Measurements from ENCODE around the gene MLXIP. TPM values are rescaled to one million over a fixed set of nuclear protein-coding genes. Genes with fewer than 3 reads are reported as not detected.

The MLXIP gene
- total RNA-seq, 1 experiment from 2014 or later = 32.4 TPM

GRCh38 chr12:122060081-122060501, 18.5 kb upstream of the MLXIP start:
- WGBS (ENCODE audit: extremely low coverage, insufficient read length, low lambda C conversion rate) = no CpG with 5 or more reads among the region's 22 CpGs
- H3K23me2 ChIP-seq (ENCODE audit: insufficient read length, low read depth, low read length, poor library complexity, severe bottlenecking) = peaks cover 5% of the 10 kb centered on the region
- no peaks in the 10 kb centered on the region; a peak in 1 of 5 replicates for H3K9me3 Mint-ChIP-seq
- H3K9ac ChIP-seq (ENCODE audit: extremely low read depth, insufficient read length, low read length) = no peak overlapping the region
- H3K4me2 ChIP-seq (ENCODE audit: insufficient read depth, insufficient read length, low read length) = no peak overlapping the region
- H4K5ac ChIP-seq (ENCODE audit: insufficient read length, low read depth, low read length) = no peak overlapping the region
- H2BK20ac ChIP-seq (ENCODE audit: low read depth, low read length, poor library complexity, severe bottlenecking) = no peak overlapping the region
- H3K14ac ChIP-seq (ENCODE audit: insufficient read depth, low read length) = no peak overlapping the region
- H2BK120ac ChIP-seq (ENCODE audit: low read depth, low read length, poor library complexity, severe bottlenecking) = no peak overlapping the region
- peak overlapping the region in 2 of 3 experiments; percentile 70 to 81; a peak in 1 of 7 replicates for H3K27ac Mint-ChIP-seq
- no peak overlapping the region for H3K23ac ChIP-seq (ENCODE audit: insufficient read length, low read depth, low read length)
- no peak overlapping the region for H3K27ac ChIP-seq (ENCODE audit: insufficient read length, low read depth, low read length)
- H2BK12ac ChIP-seq (ENCODE audit: insufficient read length, low read depth, low read length) = no peak overlapping the region
- H3K4ac ChIP-seq (ENCODE audit: low read depth, low read length) = no peak overlapping the region
- no peaks in the 10 kb centered on the region for H3K27me3 ChIP-seq (ENCODE audit: insufficient read depth, low read length)
- no peak overlapping the region for H2AFZ ChIP-seq (ENCODE audit: low read length)
- no peak overlapping the region for H2BK15ac ChIP-seq (ENCODE audit: low read depth, low read length)
- no peak overlapping the region for H4K8ac ChIP-seq (replicated peaks; ENCODE audit: insufficient read length, low read depth, low read length)
- H3K18ac ChIP-seq (ENCODE audit: insufficient read length, low read depth, low read length) = no peak overlapping the region
- H3K56ac ChIP-seq (ENCODE audit: insufficient read length, low read depth, low read length) = no peak overlapping the region
- H3K4me1 ChIP-seq (ENCODE audit: insufficient read depth, low read length) = no peaks in the 10 kb centered on the region; the same call in 1 of the 2 replicates
- H3K79me1 ChIP-seq (ENCODE audit: insufficient read depth, low read depth, low read length, poor library complexity, severe bottlenecking) = no peaks in the 10 kb centered on the region
- H2BK5ac ChIP-seq (ENCODE audit: insufficient read length, low read length) = no peak overlapping the region
- no peak for TF ChIP-seq CTCF (conservative IDR thresholded peaks at IDR 0.05)
- H3K4me3 Mint-ChIP-seq = no peak overlapping the region
- no peak overlapping the region for H3T11ph ChIP-seq (ENCODE audit: low read length)
- H3K36me3 Mint-ChIP-seq (ENCODE audit: insufficient read depth in 1 of 3, low read depth in 3 of 3) = peaks cover 14 to 64% (median 56%) of the 10 kb centered on the region in 3 experiments; a peak in 6 of 7 replicates
- H2AK5ac ChIP-seq (ENCODE audit: insufficient read length, low read length) = no peak overlapping the region
- no peaks in the 10 kb centered on the region for H3K79me2 ChIP-seq (ENCODE audit: insufficient read depth, low read length)
- H3K4me1 Mint-ChIP-seq = peaks cover 22 to 24% of the 10 kb centered on the region in 2 experiments
- no peak for DNase-seq
- H3K9me3 ChIP-seq (ENCODE audit: control insufficient read depth, low read depth, low read length) = no peaks in the 10 kb centered on the region
- no peaks in the 10 kb centered on the region; the same call in 1 of the 2 replicates for H3K27me3 Mint-ChIP-seq (ENCODE audit: low read depth)
- no peak overlapping the region for H4K91ac ChIP-seq (ENCODE audit: insufficient read length, low read depth, low read length)
- H4K20me1 ChIP-seq (ENCODE audit: control insufficient read depth, insufficient read depth, insufficient read length) = no peaks in the 10 kb centered on the region

Data from H9 (cell line).